ENCODE data around the gene ANKH. TPM values are rescaled to one million over a fixed set of nuclear protein-coding genes. Genes with fewer than 3 reads are reported as not detected.

ANKH gene
- total and polyA plus RNA-seq, 2 of the 13 experiments (the other 11 are each of a cell fraction or from before 2014, with no cell fraction given) = 25.0 to 36.0 TPM

DNA sequence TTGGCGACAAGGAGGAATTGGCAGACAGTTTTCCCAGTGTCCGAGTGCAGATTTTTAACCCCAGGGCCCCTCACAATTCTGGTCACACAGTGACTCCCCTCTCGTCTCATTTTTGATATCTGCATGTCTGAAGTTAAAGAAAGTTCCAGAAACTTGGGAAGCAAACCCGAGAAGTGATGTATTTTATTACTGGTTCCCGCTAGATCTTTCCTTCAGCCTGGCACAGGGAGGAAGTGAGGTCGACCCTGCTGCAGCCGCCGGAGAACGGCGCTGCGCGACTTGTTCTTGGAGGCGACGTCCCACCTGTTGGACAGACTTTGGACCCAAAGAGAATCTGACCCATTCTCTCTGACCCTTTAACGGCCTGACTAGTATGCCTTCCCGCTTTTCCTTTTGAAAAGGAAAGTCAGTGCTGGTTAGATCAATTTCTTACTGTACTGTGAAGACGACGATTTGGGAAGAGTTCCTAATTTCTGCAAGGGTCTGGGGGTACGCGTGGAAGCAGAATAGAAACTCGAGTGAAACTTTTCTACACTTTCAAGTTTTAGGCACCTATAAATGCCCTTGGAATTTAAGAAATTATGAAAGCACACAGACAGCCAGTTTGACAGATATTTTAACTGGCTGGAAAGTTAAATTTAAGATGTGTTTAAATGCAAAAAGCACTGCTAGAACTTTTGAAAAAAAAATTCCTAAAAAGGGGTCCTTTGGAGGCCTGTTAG is 206.3 kb downstream of the ANKH start (continued):
- TF ChIP-seq, protein P1, sequence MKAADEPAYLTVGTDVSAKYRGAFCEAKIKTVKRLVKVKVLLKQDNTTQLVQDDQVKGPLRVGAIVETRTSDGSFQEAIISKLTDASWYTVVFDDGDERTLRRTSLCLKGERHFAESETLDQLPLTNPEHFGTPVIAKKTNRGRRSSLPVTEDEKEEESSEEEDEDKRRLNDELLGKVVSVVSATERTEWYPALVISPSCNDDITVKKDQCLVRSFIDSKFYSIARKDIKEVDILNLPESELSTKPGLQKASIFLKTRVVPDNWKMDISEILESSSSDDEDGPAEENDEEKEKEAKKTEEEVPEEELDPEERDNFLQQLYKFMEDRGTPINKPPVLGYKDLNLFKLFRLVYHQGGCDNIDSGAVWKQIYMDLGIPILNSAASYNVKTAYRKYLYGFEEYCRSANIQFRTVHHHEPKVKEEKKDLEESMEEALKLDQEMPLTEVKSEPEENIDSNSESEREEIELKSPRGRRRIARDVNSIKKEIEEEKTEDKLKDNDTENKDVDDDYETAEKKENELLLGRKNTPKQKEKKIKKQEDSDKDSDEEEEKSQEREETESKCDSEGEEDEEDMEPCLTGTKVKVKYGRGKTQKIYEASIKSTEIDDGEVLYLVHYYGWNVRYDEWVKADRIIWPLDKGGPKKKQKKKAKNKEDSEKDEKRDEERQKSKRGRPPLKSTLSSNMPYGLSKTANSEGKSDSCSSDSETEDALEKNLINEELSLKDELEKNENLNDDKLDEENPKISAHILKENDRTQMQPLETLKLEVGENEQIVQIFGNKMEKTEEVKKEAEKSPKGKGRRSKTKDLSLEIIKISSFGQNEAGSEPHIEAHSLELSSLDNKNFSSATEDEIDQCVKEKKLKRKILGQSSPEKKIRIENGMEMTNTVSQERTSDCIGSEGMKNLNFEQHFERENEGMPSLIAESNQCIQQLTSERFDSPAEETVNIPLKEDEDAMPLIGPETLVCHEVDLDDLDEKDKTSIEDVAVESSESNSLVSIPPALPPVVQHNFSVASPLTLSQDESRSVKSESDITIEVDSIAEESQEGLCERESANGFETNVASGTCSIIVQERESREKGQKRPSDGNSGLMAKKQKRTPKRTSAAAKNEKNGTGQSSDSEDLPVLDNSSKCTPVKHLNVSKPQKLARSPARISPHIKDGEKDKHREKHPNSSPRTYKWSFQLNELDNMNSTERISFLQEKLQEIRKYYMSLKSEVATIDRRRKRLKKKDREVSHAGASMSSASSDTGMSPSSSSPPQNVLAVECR (CRISPR knock-in tag; IDR thresholded peaks at IDR 0.05; ENCODE audit: borderline replicate concordance) = no peak
- TF ChIP-seq ZFP36 (IDR thresholded peaks at IDR 0.05; ENCODE audit: borderline replicate concordance, low read depth, low read length, partially characterized antibody) (no peak), ARNT2 (CRISPR knock-in tag; IDR thresholded peaks at IDR 0.05; ENCODE audit: low read depth) (no peak), SKI (IDR thresholded peaks at IDR 0.05; ENCODE audit: partially characterized antibody) (peak; percentile 30), ZNF460 (CRISPR knock-in tag; IDR thresholded peaks at IDR 0.05; ENCODE audit: borderline replicate concordance) (no peak), NCOR1 (IDR thresholded peaks at IDR 0.05; ENCODE audit: borderline replicate concordance, low read length) (peak; percentile 60; the same call in 1 of the 2 replicates), RXRA (CRISPR knock-in tag; IDR thresholded peaks at IDR 0.05) (peak; percentile 40; the same call in 1 of the 2 replicates), SP4 (CRISPR knock-in tag; IDR thresholded peaks at IDR 0.05) (no peak), ZNF879 (CRISPR knock-in tag; IDR thresholded peaks at IDR 0.05) (no peak), ZNF720 (CRISPR knock-in tag; IDR thresholded peaks at IDR 0.05) (no peak)
- TF ChIP-seq, protein P2, sequence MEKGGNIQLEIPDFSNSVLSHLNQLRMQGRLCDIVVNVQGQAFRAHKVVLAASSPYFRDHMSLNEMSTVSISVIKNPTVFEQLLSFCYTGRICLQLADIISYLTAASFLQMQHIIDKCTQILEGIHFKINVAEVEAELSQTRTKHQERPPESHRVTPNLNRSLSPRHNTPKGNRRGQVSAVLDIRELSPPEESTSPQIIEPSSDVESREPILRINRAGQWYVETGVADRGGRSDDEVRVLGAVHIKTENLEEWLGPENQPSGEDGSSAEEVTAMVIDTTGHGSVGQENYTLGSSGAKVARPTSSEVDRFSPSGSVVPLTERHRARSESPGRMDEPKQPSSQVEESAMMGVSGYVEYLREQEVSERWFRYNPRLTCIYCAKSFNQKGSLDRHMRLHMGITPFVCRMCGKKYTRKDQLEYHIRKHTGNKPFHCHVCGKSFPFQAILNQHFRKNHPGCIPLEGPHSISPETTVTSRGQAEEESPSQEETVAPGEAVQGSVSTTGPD (CRISPR knock-in tag; IDR thresholded peaks at IDR 0.05) = no peak
- TF ChIP-seq, protein P3, sequence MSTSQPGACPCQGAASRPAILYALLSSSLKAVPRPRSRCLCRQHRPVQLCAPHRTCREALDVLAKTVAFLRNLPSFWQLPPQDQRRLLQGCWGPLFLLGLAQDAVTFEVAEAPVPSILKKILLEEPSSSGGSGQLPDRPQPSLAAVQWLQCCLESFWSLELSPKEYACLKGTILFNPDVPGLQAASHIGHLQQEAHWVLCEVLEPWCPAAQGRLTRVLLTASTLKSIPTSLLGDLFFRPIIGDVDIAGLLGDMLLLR (CRISPR knock-in tag; IDR thresholded peaks at IDR 0.05) = no peak
- TF ChIP-seq, protein P4, sequence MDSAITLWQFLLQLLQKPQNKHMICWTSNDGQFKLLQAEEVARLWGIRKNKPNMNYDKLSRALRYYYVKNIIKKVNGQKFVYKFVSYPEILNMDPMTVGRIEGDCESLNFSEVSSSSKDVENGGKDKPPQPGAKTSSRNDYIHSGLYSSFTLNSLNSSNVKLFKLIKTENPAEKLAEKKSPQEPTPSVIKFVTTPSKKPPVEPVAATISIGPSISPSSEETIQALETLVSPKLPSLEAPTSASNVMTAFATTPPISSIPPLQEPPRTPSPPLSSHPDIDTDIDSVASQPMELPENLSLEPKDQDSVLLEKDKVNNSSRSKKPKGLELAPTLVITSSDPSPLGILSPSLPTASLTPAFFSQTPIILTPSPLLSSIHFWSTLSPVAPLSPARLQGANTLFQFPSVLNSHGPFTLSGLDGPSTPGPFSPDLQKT (CRISPR knock-in tag; IDR thresholded peaks at IDR 0.05; ENCODE audit: borderline replicate concordance) = no peak
